B cell (primary cell): ENCODE measurements around the gene ATP9B. TPM values are rescaled to one million over a fixed set of nuclear protein-coding genes. Genes with fewer than 3 reads are reported as not detected.

Source experiments
- ATAC-seq: fragments of 200-7000 bp; cut with Tn5 transposase; one replicate; pipeline ENCODE4 v1.10.0; 2021; ENCODE audit warnings: low read depth, mild to moderate bottlenecking, moderate number of reproducible peaks, moderate library complexity
- CTCF ChIA-PET: fragments of 350-600 bp; sonication (Branson Sonifier 250); formaldehyde crosslinking; loops from one replicate; lab custom pipeline; 2021; ENCODE audit warnings: antibody characterized with exemption, inconsistent platforms; lab: Charles Lee
- POLR2A ChIA-PET: fragments of 350-600 bp; sonication (Branson Sonifier 250); formaldehyde crosslinking; loops from one replicate; lab custom pipeline; 2021; ENCODE audit warnings: antibody characterized with exemption; lab: Charles Lee
- DNase-seq: peaks from one replicate; pipeline ENCODE4 v3.0.0; 2013
- H2AFZ ChIP-seq: 2 replicates; pipeline ENCODE4 v1.6.1; 2012; ENCODE audit warnings: mild to moderate bottlenecking, low read depth, low read length; ENCODE audit not compliant: insufficient read depth, poor library complexity, severe bottlenecking
- H3K27ac ChIP-seq, 2 donors: 1 replicate in 1 of 2; 2 replicates in 1 of 2; pipeline ENCODE4 v1.5.1; 2012 to 2013; ENCODE audit warnings: low read length in 2 of 2, mild to moderate bottlenecking in 2 of 2, moderate library complexity in 1 of 2
- H3K27me3 ChIP-seq, 4 experiments: fragments of 200-600 bp in 1 of 4; sonication (generic) in 1 of 4; replicated peaks in 1 of 4; 1 replicate in 2 of 4; 2 replicates in 2 of 4; pipeline versions ENCODE4 v1.6.1 to v1.7.0; 2013 to 2016; ENCODE audit warnings: low read length in 3 of 4, mild to moderate bottlenecking in 2 of 4, mixed read lengths in 1 of 4, moderate library complexity in 1 of 4; ENCODE audit not compliant: insufficient read depth in 4 of 4, control insufficient read depth in 3 of 4; ENCODE audit errors: control extremely low read depth in 1 of 4
- H3K36me3 ChIP-seq, 2 experiments: replicated peaks in 1 of 2; 1 replicate in 1 of 2; 2 replicates in 1 of 2; pipeline versions ENCODE4 v1.6.1 to v1.7.1; 2013; ENCODE audit warnings: low read length in 1 of 2; ENCODE audit not compliant: insufficient read depth in 2 of 2, control insufficient read depth in 1 of 2; ENCODE audit errors: control extremely low read depth in 1 of 2, extremely low read depth in 1 of 2
- H3K4me1 ChIP-seq, 2 donors: fragments of 200-600 bp in 1 of 2; sonication (generic) in 1 of 2; 1 replicate in 1 of 2; 2 replicates in 1 of 2; pipeline versions ENCODE4 v1.5.1 to v1.6.1; 2013 to 2017; ENCODE audit warnings: low read length in 2 of 2; ENCODE audit not compliant: control insufficient read depth in 2 of 2, insufficient read depth in 2 of 2
- H3K4me2 ChIP-seq: replicated peaks from 2 replicates; pipeline ENCODE3; 2012; ENCODE audit warnings: mild to moderate bottlenecking, low read depth, low read length; ENCODE audit not compliant: poor library complexity, severe bottlenecking
- H3K4me3 ChIP-seq, 5 experiments: fragments of 200-600 bp in 1 of 5; sonication (generic) in 1 of 5; 1 replicate in 3 of 5; 2 replicates in 2 of 5; pipeline versions ENCODE4 v1.5.1 to v1.7.0; 2011 to 2016; ENCODE audit warnings: low read length in 4 of 5, mild to moderate bottlenecking in 4 of 5, low read depth in 2 of 5, control low read depth in 1 of 5, moderate library complexity in 1 of 5; ENCODE audit not compliant: insufficient read depth in 1 of 5; ENCODE audit errors: control extremely low read depth in 1 of 5, extremely low read depth in 1 of 5
- H3K79me2 ChIP-seq: fragments of 200-600 bp; sonication (generic); one replicate; pipeline ENCODE4 v1.6.0; 2016; ENCODE audit warnings: low read length; ENCODE audit not compliant: control insufficient read depth, insufficient read depth
- H3K9ac ChIP-seq: fragments of 200-600 bp; sonication (generic); 2 replicates; pipeline ENCODE4 v1.6.1; 2017; ENCODE audit warnings: mild to moderate bottlenecking, low read length, moderate library complexity
- H3K9me3 ChIP-seq, 3 donors: one replicate each; pipeline versions ENCODE4 v1.6.1 to v1.7.1; 2013; ENCODE audit warnings: low read length in 2 of 3; ENCODE audit not compliant: control insufficient read depth in 2 of 3, insufficient read depth in 1 of 3; ENCODE audit errors: control extremely low read depth in 1 of 3
- H4K20me1 ChIP-seq: 2 replicates; pipeline ENCODE4 v1.6.0; 2012; ENCODE audit warnings: mild to moderate bottlenecking, low read length; ENCODE audit not compliant: insufficient read depth, control insufficient read depth, poor library complexity, severe bottlenecking
- H3K27ac Mint-ChIP-seq: one replicate; pipeline ENCODE4 v1.8.0; 2021; ENCODE audit warnings: mixed read lengths
- H3K27me3 Mint-ChIP-seq: one replicate; pipeline ENCODE4 v1.8.0; 2021; ENCODE audit warnings: mixed read lengths
- H3K4me1 Mint-ChIP-seq: one replicate; pipeline ENCODE4 v1.8.0; 2021; ENCODE audit warnings: mixed read lengths
- H3K4me3 Mint-ChIP-seq: one replicate; pipeline ENCODE4 v1.8.0; 2021; ENCODE audit warnings: mixed read lengths
- H3K9me3 Mint-ChIP-seq: one replicate; pipeline ENCODE4 v1.8.0; 2022; ENCODE audit warnings: mixed read lengths; ENCODE audit not compliant: insufficient read depth
- EZH2 ChIP-seq: IDR thresholded peaks from 2 replicates; pipeline ENCODE4 v1.6.1; 2012; ENCODE audit warnings: borderline replicate concordance, low read depth, mild to moderate bottlenecking, moderate library complexity, low read length; ENCODE audit not compliant: insufficient read depth, poor library complexity, severe bottlenecking
- WGBS: methylation state at CpG from one replicate; pipeline ENCODE4 v1.1.5; 2013; ENCODE audit warnings: missing lambda C conversion rate; ENCODE audit not compliant: insufficient coverage; 5-methylcytosine and 5-hydroxymethylcytosine counted together
- intact Hi-C: fragments of 100-400 bp; cut with micrococcal nuclease; formaldehyde crosslinking; loops from one replicate; pipeline ENCODE4 v1.10.0; 2022
- polyA plus RNA-seq: library from polyadenylated mRNA; depleted of rRNA; stranded (reverse); fragments of >200 nt; gene quantifications from 2 replicates; pipeline ENCODE4 v1.2.3, GENCODE V29; 2012
- total RNA-seq, 2 donors: library from RNA; stranded (reverse); fragments of 120-200 nt in 1 of 2; gene quantifications; 1 replicate in 1 of 2; 2 replicates in 1 of 2; pipeline versions ENCODE4 v1.2.3 to v1.2.4, GENCODE V29; 2013 to 2022
- TF ChIP-seq, protein P1 (sequence below): fragments of 200-600 bp; IDR thresholded peaks from one replicate; pipeline ENCODE4 v1.8.0; 2022; ENCODE audit warnings: antibody characterized with exemption, mild to moderate bottlenecking

Gene ATP9B
- total and polyA plus RNA-seq, 2 donors (not counting 1 experiment from before 2014, with no cell fraction given), result 34.3 to 71.7 TPM

DNA sequence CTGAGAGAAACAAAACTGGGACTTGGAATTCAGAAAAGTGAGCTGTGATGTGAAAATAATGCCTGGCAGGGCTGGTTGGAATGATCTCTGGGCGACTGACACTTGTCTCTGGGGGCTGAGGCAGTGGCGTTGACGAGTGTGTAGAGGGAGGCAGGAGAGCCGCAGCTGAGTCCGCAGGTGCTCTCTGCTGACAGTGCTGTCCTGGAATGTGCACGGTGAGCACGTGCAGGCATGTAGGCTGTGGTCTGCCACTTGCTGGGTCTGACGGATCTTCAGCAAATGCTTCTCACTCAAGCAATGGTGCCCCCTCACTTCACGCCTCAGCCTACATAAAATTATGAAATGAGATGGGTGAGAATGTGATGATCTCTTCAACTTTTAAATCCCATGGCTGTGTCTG lies 38.5 kb upstream of the ATP9B start:
- H3K27ac Mint-ChIP-seq, result no peak overlapping the region

DNA sequence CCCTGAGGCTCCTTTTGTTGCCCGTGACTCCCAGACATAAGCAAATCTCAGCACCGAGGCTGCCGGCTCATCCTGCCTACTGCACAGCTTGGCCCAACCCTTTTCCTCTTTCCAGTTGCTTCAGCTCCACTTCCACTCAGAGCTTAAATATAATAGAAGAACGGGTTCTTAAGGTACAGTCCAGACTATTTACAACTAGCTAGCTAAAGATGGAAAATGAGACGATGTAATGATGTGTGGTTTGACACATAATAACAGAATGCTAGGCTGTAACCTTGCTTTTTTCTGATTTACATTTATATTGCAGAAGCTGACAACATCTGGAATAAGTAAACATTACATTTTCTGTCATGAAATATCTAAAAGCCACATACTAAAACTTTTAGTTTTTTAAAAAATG lies 26.9 kb upstream of the ATP9B start:
- H3K4me1 ChIP-seq, result no peaks in the 10 kb centered on the region
- no peaks in the 10 kb centered on the region for H3K36me3 ChIP-seq
- H3K4me3 Mint-ChIP-seq, result no peak overlapping the region
- no peak overlapping the region for H3K27ac ChIP-seq
- ChIA-PET CTCF (no interaction called here), POLR2A (no interaction called here)
- H3K9me3 Mint-ChIP-seq, result no peaks in the 10 kb centered on the region
- no peaks in the 10 kb centered on the region for H3K27me3 ChIP-seq
- H3K79me2 ChIP-seq, result no peaks in the 10 kb centered on the region
- H2AFZ ChIP-seq, result no peak overlapping the region
- intact Hi-C loops, result no loop called here
- ATAC-seq, result no peak
- H4K20me1 ChIP-seq, result no peaks in the 10 kb centered on the region
- no peaks in the 10 kb centered on the region for H3K4me1 Mint-ChIP-seq
- TF ChIP-seq, protein P1, sequence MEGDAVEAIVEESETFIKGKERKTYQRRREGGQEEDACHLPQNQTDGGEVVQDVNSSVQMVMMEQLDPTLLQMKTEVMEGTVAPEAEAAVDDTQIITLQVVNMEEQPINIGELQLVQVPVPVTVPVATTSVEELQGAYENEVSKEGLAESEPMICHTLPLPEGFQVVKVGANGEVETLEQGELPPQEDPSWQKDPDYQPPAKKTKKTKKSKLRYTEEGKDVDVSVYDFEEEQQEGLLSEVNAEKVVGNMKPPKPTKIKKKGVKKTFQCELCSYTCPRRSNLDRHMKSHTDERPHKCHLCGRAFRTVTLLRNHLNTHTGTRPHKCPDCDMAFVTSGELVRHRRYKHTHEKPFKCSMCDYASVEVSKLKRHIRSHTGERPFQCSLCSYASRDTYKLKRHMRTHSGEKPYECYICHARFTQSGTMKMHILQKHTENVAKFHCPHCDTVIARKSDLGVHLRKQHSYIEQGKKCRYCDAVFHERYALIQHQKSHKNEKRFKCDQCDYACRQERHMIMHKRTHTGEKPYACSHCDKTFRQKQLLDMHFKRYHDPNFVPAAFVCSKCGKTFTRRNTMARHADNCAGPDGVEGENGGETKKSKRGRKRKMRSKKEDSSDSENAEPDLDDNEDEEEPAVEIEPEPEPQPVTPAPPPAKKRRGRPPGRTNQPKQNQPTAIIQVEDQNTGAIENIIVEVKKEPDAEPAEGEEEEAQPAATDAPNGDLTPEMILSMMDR, result no peak
- TF ChIP-seq EZH2, result no peak
- H3K27ac Mint-ChIP-seq, result no peak overlapping the region
- no peak overlapping the region for H3K4me2 ChIP-seq
- no peak overlapping the region for H3K4me3 ChIP-seq
- H3K9me3 ChIP-seq, result peaks cover 0 to 6% (median 1%) of the 10 kb centered on the region in 3 donors
- 88% methylated on average over 3 of the region's 5 CpGs for WGBS
- no peak for DNase-seq
- H3K9ac ChIP-seq, result no peak overlapping the region
- H3K27me3 Mint-ChIP-seq, result peaks cover 24% of the 10 kb centered on the region

More for the DNA sequence above, 38.5 kb upstream of the ATP9B start:
- no peak for TF ChIP-seq EZH2
- TF ChIP-seq, protein P1, result no peak
- ChIA-PET CTCF (no interaction called here), POLR2A (no interaction called here)
- 94% methylated on average over 7 of the region's 9 CpGs for WGBS
- Histone ChIP-seq H2AFZ (no peak overlapping the region), H3K27ac (no peak overlapping the region), H3K9ac (no peak overlapping the region), H3K79me2 (no peaks in the 10 kb centered on the region), H4K20me1 (no peaks in the 10 kb centered on the region), H3K27me3 (no peaks in the 10 kb centered on the region), H3K36me3 (no peaks in the 10 kb centered on the region), H3K4me1 (no peaks in the 10 kb centered on the region), H3K4me2 (no peak overlapping the region), H3K4me3 (no peak overlapping the region), H3K9me3 (peaks cover 0 to 19% (median 0%) of the 10 kb centered on the region in 3 donors)
- no peak for ATAC-seq
- no peaks in the 10 kb centered on the region for H3K27me3 Mint-ChIP-seq
- H3K9me3 Mint-ChIP-seq, result peaks cover 12% of the 10 kb centered on the region
- H3K4me3 Mint-ChIP-seq, result no peak overlapping the region
- no peak for DNase-seq
- intact Hi-C loops, result no loop called here
- H3K4me1 Mint-ChIP-seq, result no peaks in the 10 kb centered on the region
